Lung (tissue), 12 donors: ENCODE measurements around the gene LPCAT1. TPM values are rescaled to one million over a fixed set of nuclear protein-coding genes. Genes with fewer than 3 reads are reported as not detected.
"Not testable (repeated sequence)": the region's sequence is repeated elsewhere in the genome, so short reads cannot be mapped to it uniquely, and the experiment has no call there.

ENCODE experiments used
- ATAC-seq: fragments of 200-7000 bp; cut with Tn5 transposase; one replicate; pipeline ENCODE4 v1.9.1; 2020; ENCODE audit warnings: moderate number of reproducible peaks; ENCODE audit not compliant: insufficient read depth, low FRiP score
- DNase-seq, 3 donors: peaks; one replicate each; pipeline ENCODE4 v3.0.0-alpha.2; 2013 to 2017
- H3K27ac ChIP-seq, 2 donors: one replicate each; pipeline ENCODE4 v1.5.1; 2013; ENCODE audit warnings: mild to moderate bottlenecking in 2 of 2, moderate library complexity in 2 of 2, control low read depth in 1 of 2, inconsistent platforms in 1 of 2, low read depth in 1 of 2, low read length in 1 of 2
- H3K27me3 ChIP-seq, 3 donors: one replicate each; pipeline ENCODE4 v1.5.1; 2013; ENCODE audit warnings: low read length in 2 of 3; ENCODE audit not compliant: control insufficient read depth in 3 of 3, insufficient read depth in 3 of 3
- H3K36me3 ChIP-seq, 4 donors: one replicate each; pipeline ENCODE4 v1.5.1; 2013; ENCODE audit warnings: low read length in 4 of 4, mild to moderate bottlenecking in 1 of 4, moderate library complexity in 1 of 4; ENCODE audit not compliant: control insufficient read depth in 4 of 4, insufficient read depth in 4 of 4
- H3K4me1 ChIP-seq, 5 donors: one replicate each; pipeline ENCODE4 v1.5.1; 2013; ENCODE audit warnings: low read length in 5 of 5, mild to moderate bottlenecking in 2 of 5, moderate library complexity in 1 of 5; ENCODE audit not compliant: control insufficient read depth in 5 of 5, insufficient read depth in 5 of 5
- H3K4me3 ChIP-seq: one replicate; pipeline ENCODE4 v1.5.1; 2013; ENCODE audit warnings: mild to moderate bottlenecking, control low read depth, moderate library complexity
- H3K9ac ChIP-seq, 2 donors: one replicate each; pipeline ENCODE4 v1.5.1; 2013; ENCODE audit warnings: low read length in 2 of 2, control low read depth in 1 of 2; ENCODE audit not compliant: insufficient read depth in 1 of 2
- H3K9me3 ChIP-seq, 4 donors: one replicate each; pipeline ENCODE4 v1.5.1; 2013; ENCODE audit warnings: low read length in 3 of 4, mild to moderate bottlenecking in 1 of 4, moderate library complexity in 1 of 4; ENCODE audit not compliant: control insufficient read depth in 4 of 4, insufficient read depth in 3 of 4
- whole genome bisulfite sequencing, 2 donors: extraction: QIAGEN DNeasy Blood & Tissue Kit; methylation state at CpG; one replicate each; pipeline ENCODE4 v1.1.7; 2013; 5-methylcytosine and 5-hydroxymethylcytosine counted together
- polyA plus RNA-seq, 2 donors: library from polyadenylated mRNA; stranded (reverse); fragments of 200-250 nt; gene quantifications; one replicate each; pipeline ENCODE4 v1.2.1, GENCODE V29; 2013
- total RNA-seq, 2 donors: library from RNA; depleted of rRNA in 1 of 2; stranded (reverse); fragments of >200 nt in 1 of 2; gene quantifications; one replicate each; pipeline ENCODE4 v1.2.1, GENCODE V29; 2014 to 2021
- TF ChIP-seq, protein P1 (sequence below): IDR thresholded peaks from 2 replicates; pipeline ENCODE4 v1.5.1; 2012; ENCODE audit warnings: mild to moderate bottlenecking; ENCODE audit errors: control extremely low read depth, extremely low read depth
- donor health status: control.
- donor health status: control.
- donor health status: Bipolar disorder and iron deficiency.
- donor health status: healthy.
- donor health status: DM: yes; HTN: yes; CAD: no.

LPCAT1 gene
- total and polyA plus RNA-seq, 4 donors: 198 to 669 (median 443) TPM

DNA sequence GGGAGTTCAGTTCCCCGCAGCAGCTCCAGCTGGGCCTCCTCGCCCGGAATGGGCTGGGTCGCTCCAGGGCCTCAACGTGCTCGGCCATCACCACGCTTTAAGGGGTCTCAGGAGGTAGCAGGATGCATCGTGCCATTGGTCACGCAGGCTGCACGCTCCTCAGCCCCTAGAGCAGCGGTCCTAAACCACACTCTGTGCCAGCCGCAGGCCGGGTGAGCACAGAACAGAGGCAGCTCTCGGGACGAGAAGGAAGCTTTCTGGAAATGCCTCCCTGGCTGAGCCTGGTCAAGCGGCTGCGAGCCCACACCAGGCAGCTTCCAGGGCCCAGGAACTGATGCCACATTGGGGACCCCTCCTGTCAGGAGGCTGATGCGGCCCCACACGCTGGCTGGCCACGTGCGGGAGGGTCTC lies 39.3 kb upstream of the LPCAT1 start:
- 92 to 94% methylated on average over 21 of the region's 21 CpGs for WGBS, 2 donors
- TF ChIP-seq, protein P1, sequence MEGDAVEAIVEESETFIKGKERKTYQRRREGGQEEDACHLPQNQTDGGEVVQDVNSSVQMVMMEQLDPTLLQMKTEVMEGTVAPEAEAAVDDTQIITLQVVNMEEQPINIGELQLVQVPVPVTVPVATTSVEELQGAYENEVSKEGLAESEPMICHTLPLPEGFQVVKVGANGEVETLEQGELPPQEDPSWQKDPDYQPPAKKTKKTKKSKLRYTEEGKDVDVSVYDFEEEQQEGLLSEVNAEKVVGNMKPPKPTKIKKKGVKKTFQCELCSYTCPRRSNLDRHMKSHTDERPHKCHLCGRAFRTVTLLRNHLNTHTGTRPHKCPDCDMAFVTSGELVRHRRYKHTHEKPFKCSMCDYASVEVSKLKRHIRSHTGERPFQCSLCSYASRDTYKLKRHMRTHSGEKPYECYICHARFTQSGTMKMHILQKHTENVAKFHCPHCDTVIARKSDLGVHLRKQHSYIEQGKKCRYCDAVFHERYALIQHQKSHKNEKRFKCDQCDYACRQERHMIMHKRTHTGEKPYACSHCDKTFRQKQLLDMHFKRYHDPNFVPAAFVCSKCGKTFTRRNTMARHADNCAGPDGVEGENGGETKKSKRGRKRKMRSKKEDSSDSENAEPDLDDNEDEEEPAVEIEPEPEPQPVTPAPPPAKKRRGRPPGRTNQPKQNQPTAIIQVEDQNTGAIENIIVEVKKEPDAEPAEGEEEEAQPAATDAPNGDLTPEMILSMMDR: no peak
- H3K4me3 ChIP-seq: no peak overlapping the region
- H3K4me1 ChIP-seq: peaks cover 0 to 27% (median 11%) of the 10 kb centered on the region in 5 donors
- H3K36me3 ChIP-seq: no peaks in the 10 kb centered on the region
- DNase-seq (no peak), ATAC-seq (no peak)
- H3K9me3 ChIP-seq: no peaks in the 10 kb centered on the region
- H3K27ac ChIP-seq: no peak overlapping the region
- H3K27me3 ChIP-seq: no peaks in the 10 kb centered on the region
- no peak overlapping the region for H3K9ac ChIP-seq

DNA sequence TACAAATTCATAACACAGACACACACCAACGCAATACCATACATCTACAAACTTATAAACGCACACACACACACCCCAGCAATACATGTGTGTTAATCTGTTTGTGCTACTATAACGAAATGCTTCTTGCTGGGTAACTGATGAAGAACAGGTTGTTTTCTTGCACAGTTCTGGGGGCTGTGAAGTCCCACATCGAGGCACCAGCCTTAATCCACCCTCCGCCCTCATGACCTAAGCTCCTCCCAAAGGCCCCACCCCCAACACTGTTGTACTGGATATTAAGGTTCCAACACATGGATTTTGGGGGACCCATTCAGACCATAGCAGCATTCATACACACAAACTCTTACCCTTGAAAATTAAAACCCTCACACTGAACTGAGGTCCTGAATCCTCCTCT lies 38.8 kb upstream of the LPCAT1 start:
- Histone ChIP-seq H3K9ac (no peak overlapping the region), H3K4me3 (no peak overlapping the region), H3K36me3 (no peaks in the 10 kb centered on the region), H3K9me3 (no peaks in the 10 kb centered on the region), H3K4me1 (peaks cover 0 to 26% (median 6%) of the 10 kb centered on the region in 5 donors), H3K27me3 (no peaks in the 10 kb centered on the region), H3K27ac (no peak overlapping the region)
- TF ChIP-seq, protein P1: no peak
- DNase-seq: no peak
- no peak for ATAC-seq
- WGBS, 2 donors: 90 to 94% methylated on average over 5 of the region's 5 CpGs

DNA sequence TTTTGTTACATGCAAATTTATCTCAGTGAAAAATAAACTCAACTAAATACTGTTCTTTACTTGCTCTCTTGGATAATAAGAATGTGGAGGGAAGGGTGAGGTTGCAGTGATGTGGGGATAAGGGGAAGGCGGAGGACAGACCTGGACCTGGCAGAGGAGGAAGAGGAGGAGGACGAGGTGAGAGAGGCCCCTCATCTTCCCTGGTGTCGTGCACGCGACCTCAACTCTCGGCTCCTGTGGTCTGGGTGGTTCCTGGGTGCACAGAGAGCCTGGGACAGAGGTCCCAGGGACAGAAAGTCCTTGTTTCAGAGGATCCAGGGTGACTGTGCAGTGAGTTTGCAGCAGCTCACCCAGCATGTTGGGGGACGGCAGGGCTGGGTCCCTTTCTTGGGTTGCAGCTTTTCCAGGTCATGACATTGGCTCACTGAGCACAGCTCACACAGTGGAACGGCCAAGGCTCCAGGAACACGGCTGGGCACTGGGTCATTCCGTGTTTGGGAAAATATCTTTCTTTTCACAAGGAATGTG lies 37.7 kb upstream of the LPCAT1 start:
- no peaks in the 10 kb centered on the region for H3K9me3 ChIP-seq
- no peak overlapping the region for H3K4me3 ChIP-seq
- DNase-seq (no peak), ATAC-seq (no peak)
- H3K9ac ChIP-seq: no peak overlapping the region
- no peak overlapping the region for H3K27ac ChIP-seq
- peaks cover 0 to 30% (median 4%) of the 10 kb centered on the region in 5 donors for H3K4me1 ChIP-seq
- H3K36me3 ChIP-seq: no peaks in the 10 kb centered on the region
- H3K27me3 ChIP-seq: no peaks in the 10 kb centered on the region
- WGBS, 2 donors: 80 to 86% methylated on average over 10 of the region's 10 CpGs
- TF ChIP-seq, protein P1: no peak

DNA sequence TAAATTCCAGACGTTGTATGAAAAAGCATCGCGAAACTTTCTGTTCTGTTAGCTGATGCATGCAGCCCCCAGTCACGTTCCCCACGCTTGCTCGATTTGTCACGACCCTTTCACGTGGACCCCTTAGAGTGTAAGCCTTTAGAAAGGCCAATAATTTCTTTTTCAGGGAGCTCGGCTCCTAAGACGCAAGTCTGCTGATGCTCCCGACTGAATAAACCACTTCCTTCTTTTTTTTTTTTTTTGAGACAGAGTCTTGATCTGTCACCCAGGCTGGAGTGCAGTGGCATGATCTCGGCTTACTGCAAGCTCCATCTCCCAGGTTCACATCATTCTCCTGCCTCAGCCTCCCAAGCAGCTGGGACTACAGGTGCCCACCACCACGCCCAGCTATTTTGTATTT lies 36.7 kb upstream of the LPCAT1 start:
- not testable (repeated sequence) for DNase-seq, H3K4me3 ChIP-seq, H3K36me3 ChIP-seq, H3K27ac ChIP-seq, H3K27me3 ChIP-seq, H3K9ac ChIP-seq, H3K9me3 ChIP-seq, ATAC-seq
- 82 to 85% methylated on average over 13 of the region's 13 CpGs for WGBS, 2 donors
- H3K4me1 ChIP-seq: peaks cover 0 to 27% (median 4%) of the 10 kb centered on the region in 5 donors
